HG03521 (cell line): ENCODE data around the gene FRMPD2.
"Not testable (repeated sequence)": the region's sequence is repeated elsewhere in the genome, so short reads cannot be mapped to it uniquely, and the experiment has no call there.

Experiments used
- ATAC-seq: cut with Tn5 transposase; IDR thresholded peaks from one replicate; pipeline ENCODE4 v1.9.1; 2021; ENCODE audit warnings: mild to moderate bottlenecking, moderate library complexity; ENCODE audit not compliant: unreplicated experiment

The FRMPD2 gene

DNA sequence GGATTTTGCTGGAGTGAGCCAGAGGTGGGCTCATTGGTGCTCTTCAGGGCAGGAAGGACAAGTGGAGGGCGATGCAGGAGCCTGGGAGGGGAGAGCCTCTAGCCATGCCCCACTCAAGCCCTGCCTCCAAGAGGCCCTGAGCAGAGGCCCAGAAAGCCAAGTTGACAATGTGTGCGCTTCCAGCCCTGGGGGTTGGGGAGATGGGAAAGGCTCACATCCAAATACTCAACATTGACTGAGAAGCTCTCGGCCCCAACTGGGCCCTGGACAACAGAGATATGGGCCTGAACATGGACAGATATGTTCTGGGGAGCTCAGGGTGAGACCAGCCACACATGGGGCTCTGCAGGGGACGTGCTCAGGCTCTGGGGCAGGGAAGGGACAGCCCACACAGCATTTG lies 39.0 kb downstream of the FRMPD2 start:
- ATAC-seq, result no peak

DNA sequence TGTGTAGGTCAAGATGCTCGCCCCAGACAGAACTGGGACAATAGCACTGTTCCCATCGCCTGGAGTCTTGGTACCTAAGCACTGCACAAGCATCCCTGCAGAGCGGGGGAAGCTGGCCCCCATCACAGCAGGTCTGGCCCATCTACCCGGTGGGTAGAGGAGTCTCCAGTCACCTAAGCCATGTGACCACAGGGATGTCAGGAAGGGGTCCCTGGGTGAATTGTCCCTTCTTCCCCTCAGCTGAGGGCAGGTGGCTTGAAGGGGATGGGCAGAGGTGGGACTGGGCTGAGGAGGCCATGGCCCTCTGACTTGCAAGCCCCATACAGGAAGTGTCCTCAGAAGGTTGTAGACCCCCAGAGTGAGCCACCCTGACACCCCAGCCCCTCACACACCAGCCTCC lies 39.7 kb downstream of the FRMPD2 start:
- ATAC-seq, result no peak

DNA sequence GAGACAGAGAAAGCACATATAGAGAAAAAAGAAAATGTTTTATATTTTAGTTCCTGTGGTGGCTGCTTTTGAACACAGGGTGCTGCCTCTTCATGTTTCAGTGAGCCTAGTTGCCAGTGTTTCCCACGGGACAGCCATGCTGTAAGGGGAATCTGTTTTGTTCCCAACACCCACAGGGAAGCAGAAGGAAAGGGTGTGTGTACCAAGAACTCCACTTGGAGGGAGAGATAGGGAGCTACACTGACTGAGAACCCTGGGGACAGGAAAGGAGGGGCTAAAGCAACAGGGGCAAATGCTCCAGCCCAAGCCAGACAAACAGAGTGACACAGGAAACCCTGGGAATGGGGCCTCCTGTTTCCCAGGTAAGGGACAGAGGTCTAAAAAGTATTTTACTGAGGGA lies 40.2 kb downstream of the FRMPD2 start:
- no peak for ATAC-seq

DNA sequence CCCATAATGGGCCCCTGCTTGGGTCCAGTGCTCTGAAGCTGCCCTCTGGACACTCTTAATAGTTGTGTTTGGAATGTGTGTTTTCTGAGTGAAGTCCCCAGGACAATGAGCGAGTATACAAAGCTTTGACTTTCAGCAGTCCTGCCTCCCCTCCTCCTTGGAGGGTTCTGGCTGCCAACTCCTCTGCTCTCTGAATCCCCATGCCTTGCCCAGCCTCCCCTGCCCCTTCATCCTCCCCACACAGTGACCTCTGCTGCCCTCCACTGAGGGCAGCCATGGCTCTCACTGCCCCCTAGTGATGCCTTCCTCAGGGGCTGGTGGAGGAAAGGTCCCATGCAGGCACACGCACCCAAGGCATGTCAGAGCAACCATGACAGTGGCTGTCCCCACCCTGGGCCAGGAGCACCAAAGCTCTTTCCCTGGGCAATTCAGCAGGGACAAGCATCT lies 40.9 kb downstream of the FRMPD2 start:
- no peak for ATAC-seq

DNA sequence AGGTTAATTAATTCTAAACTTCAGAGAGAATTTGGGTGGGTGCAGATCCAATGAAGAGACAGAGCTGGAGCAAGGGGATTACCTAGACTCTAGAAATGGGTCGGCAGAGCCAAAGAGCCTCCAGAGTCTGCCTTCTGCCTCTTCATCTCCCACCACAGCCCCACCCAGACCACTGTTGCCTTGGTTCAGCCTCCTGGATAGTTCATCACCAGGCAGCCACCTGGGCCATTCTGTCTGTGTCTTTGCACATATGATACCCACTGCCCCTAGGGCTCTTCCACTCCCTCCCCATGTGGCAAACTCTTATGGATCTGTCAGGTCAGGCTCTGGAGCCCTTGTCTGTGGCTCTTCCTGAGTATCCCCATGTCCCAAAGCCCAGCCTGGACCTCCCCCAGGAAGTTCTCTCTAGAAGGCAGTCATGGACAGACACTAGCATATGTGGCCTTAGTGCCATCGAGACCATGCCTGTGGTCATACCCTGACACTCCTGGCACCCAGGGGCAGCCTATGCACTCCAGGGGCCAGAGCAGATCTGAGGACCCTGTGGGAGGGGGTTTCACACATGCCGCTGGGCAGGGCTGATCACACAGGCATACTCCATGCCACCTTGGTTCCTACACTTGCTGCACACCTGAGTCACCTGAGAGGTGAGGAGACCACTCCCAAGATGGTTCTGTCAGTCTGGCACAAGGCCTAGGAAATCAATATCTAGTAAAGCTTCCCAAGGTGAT lies 41.6 kb downstream of the FRMPD2 start:
- no peak for ATAC-seq

DNA sequence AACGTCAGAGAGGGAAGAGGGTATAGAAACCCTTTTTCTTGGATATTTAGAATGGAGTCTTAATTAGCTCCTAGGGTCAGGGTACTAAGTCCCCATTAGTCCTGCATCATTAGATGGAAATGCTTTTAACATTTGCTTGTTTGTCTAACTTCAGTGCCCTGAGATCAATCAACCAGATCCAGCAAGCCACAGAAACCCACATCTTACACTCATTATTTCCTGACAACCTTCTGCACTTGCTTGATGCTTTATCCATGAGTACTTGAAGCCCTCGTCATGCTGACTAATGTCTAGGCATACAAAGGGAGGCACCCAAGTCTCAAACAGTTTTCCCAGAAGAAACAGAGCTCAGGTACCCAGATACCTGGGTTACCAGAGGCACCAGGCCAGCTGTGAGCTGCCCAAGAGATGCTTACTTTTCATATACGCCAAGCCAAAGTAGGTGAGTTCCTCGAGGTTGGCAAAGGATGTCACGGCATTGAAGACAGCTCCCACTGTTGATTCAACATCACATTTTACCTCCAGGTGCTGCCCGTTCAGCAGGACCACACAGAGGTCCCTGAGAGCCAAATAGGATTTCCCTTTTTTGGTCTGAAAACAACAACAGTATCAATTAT lies 42.7 kb downstream of the FRMPD2 start:
- ATAC-seq, result peak; percentile 49

DNA sequence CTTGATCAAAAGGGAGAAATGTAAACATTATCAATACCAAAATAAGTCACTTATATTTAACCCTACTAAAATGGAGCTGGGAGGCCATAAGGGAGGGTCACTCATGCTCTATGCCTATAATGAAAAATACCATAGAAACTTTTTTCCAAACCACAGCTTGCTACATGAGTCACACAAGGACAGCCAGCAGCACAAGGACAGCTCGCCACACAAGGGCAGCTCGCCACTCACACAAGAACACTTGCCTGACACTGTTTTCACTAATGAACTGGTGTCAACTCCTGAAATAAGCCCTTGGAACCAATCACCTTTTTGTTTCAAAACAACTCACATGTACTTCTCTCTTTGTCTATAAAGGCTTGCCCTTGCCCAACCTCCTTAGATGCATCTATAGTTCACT lies 43.3 kb downstream of the FRMPD2 start:
- no peak for ATAC-seq

DNA sequence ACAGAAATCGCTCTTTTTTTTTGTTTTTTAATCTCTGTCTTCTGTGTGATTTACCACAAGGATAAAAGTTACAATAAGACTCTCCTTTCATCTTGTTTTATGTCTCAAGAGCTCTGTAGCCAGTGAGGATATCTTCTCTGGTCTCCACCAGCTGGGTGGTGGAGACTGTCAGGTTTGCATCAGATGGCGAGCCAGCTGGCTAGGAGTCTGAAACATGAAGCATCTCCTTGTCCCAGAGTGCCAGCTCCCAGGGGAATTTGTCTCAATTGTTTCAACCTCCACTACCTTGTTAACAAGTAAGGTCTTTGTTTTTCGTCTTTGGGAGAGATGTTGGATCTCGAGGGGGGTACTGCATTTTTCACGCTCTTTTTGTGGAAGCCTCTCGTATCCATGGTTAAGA lies 47.3 kb downstream of the FRMPD2 start:
- ATAC-seq, result no peak

DNA sequence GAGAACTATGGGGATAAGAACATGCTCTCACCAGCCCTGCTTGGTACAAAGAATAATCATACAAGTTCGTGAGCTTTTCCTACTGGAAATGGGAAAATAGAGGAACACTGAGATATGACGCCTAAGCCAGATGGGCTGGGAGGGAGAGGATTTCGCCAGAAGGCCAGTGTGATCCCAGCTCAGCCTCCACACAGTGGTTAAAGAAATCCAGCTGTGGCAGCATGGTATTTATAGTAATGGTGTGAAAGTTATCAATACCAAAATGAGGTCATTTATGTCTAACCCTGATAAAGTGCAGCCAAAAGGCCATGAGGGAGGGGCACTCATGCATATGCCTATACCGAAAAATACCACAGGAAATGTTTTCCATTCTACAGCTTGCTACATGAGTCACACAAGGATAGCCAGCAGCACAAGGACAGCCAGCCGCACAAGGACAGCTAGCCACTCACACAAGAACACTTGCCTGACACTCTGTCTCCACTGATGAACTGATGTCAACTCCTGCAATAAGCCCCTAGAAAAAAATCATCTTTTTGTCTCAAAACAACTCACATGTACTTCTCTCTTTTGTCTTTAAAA lies 49.4 kb downstream of the FRMPD2 start:
- ATAC-seq, result no peak

DNA sequence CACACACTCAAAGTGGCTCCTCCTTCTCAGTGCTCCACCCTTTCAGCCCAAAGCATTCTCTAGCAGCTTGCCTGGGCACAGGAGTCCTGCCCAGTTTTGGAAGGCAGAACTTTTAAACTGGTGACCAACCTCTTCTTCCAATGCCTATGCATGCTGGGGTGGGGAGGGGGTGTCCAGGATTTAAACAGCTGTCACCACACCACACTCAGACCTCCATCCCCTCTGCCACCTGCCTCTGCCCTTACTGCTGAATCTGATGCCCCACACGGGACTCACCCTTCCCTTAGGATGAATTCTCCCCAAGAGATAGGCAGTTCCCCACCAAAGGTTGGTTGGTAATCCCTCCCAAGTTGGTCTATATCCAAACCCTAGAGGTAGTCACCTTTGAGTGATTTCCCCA lies 50.2 kb downstream of the FRMPD2 start:
- ATAC-seq, result no peak

DNA sequence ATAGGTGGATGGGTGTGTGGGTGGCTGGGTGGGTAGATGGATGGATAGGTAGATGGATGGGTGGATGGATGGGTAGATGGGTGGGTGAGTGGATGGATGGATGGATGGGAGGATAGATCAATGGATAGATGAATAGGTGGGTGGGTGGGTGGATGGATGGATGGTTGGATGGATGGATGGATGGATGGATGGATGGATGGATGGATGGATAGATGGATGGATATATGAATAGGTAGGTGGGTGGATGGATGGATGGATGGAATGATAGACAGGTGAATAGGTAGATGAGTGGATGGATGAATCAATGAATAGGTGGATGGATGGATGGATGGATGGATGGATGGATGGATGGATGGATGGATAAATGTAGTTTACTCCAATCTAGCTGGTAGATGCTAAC lies 52.7 kb downstream of the FRMPD2 start:
- no peak for ATAC-seq

DNA sequence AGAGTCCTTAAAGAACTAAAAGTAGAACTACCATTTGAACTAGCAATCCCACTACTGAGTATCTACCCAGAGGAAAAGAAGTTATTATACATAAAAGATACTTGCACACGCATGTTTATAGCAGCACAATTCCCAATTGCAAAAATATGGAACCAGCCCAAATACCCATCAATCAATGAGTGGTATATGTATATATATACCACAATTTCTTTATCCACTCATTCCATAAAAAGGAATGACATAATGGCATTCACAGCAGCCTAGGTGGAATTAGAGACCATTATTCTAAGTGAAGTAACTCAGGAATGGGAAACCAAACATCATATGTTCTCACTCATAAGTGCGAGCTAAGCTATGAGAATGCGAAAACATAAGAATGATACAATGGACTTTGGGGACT lies 53.5 kb downstream of the FRMPD2 start:
- ATAC-seq, result not testable (repeated sequence)

DNA sequence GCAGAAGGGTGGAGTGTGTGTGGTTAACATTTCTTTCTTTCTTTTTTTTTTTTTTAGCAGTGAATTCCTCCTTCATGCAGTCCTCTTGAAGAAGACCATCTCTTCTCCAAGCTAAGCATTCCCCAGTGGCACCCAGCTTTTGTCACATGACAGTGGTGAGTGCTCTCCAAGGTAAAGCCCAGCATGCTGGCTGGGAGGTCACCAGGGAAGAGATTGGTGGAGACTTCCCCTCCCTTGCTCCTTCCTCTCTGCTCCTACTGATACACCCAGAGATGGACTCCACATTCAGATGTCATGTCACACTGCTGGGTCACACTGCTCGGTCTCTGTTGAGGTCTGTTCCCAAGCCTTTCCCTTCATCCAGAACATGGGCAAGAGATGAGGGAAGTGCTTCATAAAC lies 55.3 kb downstream of the FRMPD2 start:
- no peak for ATAC-seq

DNA sequence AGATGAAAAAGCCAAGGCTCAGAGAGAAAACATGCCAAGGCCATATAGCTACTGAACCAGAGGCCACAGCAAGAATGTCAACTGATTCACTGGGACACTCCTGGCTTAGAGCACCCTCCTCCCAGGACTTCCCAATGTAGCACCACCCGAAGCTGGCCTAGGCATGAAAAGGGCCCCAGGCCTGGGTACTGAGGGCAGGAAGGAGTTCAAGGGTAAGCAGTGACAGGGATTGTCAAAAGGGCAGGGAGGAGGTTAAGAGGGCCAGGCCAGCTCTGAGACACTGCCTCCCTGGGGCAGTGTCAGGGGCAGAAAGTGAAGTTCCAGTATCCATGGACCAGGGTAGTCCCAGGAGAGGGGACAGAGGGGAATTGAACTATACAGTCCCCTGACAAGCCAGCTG lies 57.8 kb downstream of the FRMPD2 start:
- ATAC-seq, result no peak

DNA sequence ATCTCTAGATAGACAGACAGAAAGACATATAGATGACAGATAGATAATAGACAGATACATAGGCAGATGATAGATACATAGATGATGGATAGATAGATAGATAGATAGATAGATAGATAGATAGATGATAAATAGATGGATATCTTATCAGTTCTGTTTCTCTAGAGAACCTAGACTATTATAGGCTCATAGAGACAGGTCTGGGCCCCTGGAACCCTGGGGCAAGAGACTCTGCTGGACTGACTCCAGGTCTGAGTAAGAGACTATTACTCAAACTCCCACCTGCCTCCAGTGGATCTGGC lies 58.3 kb downstream of the FRMPD2 start:
- no peak for ATAC-seq

DNA sequence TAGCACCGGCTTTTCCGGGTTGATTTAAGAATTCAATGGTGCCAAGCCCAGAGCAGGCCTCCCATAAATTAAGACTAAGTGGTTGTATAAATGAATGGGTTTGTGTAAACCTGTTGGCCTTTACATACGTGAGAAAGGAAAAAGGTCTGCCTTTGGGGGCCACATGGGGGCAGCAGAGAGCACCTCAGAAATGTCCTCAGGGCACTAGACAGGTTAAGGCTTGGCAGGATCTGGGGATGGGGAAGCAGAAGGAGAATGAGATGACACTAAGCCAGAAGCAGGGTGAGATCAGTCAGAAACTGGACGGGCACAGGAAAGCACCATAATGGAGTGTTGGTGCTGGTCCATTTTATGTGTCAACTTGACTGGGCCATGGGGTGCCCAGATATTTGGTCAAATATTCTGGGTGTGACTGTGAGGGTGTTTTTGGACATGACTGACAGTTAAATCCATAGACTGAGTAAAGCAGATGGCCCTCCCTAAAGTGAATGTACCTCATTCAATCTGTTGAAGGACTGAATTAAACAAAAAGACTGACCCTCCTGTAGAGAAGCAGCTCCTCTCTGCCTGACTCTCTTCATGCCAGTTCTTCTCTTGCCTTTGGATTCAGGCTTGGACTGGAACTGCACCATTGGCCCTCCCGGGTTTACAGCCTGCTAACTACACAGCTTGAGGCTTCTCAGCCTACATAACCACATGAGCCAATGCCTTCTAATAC lies 58.9 kb downstream of the FRMPD2 start:
- ATAC-seq, result no peak

DNA sequence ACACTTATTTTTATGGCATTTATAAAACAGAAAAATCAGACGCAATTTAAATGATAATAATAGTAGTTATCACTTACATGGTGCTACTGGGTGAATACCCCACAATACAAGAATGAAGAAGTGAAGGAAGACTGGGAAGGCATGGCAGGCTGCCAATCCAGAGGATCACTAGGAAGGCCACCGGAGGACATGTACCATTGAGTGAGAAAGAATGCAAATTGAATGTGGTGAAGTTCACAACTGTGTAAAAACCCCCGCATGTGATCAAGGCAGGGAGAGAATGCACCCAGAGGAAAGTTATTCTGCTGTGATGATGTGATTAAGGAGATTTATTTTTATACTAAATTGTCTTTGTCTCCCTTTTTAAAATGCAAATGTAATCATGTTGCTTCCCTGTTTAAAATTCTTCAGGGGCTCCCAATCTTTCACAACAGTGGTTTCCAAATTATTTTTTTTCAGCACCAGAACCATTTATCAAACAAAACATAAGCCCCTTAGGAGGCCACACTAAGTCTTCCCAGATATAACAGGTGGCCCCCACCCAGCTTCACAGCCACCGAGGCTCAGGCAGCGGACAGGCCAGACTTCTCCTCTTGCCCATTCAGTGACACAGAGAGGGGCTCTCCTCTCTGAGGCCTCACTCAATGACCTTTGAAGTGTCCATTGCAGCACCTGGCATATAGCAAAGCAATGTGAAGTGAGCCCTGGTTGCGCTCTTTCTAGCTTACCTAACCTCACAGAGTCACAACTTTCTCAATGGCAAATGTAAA lies 59.6 kb downstream of the FRMPD2 start:
- ATAC-seq, result no peak

DNA sequence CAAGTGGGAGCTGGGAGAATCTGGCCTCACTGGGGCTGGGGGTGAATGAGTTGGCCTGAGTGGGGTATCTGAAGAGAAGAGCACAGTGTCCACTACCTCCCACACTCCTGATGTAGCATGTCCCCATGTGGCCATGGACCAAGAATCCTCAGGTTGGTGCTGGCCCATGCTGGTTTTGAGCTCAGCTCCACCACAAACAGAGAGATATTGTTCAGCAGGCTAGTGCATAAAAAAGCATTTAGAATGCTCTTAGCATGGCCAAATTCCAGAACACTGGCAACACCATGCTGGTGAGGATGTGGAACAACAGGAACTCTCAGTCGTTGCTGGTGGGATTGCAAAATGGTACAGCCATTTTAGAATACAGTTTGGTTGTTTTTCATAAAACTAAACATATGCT lies 61.4 kb downstream of the FRMPD2 start:
- ATAC-seq, result no peak

DNA sequence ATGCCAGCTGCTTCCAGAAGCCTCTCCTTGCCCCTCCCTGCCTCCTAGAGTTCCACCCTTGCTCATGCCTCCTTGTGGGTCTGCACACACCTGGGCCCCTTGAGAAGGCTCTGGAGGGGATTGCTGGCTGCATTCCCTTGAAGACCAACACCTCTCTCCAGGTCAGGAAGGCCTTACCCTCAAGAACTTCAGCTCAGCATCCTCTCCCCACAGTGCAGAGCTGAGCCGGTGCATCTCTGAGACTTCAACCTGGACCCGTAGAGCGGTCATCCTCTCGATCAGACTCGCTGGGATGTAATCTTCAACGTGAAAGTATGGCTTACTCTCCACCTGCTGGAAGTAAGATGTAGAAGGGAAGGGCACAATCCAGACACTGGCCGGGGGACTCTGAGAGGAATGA lies 62.7 kb downstream of the FRMPD2 start:
- no peak for ATAC-seq

DNA sequence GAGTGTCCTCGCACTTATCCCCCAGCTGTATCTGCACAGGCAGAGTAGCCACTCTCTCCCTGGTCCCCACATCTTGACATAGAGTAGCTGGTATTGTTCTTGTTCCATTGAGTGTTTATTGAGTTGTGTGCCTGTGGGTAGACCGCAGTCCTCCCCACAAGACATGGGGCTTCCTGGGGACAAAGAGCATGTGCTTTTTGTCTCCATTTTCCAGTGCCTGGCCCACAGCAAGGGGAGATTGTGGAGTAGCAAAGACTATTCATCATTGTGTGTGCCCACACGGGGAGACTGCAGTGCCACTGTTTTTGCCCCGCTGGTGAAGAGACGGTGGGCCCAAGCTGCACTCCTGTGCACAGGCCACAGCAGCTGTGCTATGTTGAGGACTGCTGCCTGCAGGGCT lies 63.5 kb downstream of the FRMPD2 start:
- ATAC-seq, result no peak

DNA sequence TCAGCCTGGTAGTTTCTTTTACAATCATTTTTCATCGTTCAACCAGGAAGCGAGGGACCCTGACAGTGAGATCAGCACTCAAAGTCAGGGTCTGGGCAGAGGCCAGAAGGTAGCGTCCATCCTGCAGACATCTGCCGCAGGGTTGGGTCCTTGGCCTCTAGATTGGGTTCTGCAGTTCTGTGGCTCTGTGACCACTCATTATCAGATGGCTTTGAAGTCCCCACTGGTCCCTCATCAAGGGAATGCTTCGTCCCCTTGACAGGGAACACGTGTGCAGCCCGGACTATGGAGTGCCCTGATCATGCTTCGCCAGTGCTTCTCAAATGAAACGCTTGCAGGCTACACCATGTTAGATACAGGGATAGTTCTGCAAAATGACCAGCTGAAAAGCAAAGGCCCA lies 64.1 kb downstream of the FRMPD2 start:
- no peak for ATAC-seq
